NOMO-1 (cell line): ENCODE data around the gene SUPT7L.

Source experiments
- DNase-seq, 2 experiments: peaks; one replicate each; lab custom pipeline; 2025; ENCODE audit not compliant: unreplicated experiment in 2 of 2; lab: John Stamatoyannopoulos, UW

The SUPT7L gene, protein sequence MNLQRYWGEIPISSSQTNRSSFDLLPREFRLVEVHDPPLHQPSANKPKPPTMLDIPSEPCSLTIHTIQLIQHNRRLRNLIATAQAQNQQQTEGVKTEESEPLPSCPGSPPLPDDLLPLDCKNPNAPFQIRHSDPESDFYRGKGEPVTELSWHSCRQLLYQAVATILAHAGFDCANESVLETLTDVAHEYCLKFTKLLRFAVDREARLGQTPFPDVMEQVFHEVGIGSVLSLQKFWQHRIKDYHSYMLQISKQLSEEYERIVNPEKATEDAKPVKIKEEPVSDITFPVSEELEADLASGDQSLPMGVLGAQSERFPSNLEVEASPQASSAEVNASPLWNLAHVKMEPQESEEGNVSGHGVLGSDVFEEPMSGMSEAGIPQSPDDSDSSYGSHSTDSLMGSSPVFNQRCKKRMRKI

DNA sequence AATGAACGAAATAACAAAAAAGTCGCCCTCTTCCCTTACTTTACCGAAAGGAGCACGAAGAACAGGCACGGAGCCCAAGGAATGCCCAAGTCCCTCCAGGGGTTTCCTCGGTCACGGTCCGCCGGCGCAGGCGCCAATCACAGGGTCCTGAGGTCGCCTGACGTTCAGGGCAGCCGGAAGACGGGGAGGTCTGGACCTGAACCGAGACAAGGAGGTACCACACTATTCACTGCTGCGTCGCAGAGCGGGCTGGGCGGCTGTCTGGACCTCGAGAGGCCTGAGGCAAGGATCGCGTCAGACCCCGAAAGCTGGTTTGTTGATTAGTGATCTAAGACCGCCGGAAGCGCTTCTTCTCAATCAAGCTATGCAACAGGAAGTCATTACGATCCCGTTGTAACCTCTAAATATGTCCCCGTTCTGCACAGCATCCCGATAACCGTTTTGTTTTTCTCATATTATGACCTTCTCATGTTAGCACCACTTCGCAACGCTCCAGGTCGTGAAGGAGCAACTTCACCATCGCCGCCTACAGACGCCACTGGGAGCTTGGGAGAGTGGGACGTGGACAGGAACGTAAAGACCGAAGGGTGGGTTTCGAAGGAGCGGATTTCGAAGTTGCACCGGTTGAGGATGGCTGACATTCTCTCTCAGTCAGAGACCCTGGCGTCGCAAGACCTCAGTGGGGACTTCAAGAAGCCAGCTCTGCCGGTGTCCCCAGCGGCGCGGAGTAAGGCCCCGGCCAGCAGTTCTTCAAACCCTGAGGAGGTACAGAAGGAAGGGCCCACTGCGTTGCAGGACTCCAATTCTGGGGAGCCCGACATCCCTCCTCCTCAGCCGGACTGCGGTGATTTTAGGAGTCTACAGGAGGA lies at the start of gene SUPT7L, which contains the start of gene SLC4A1AP:
Gene SUPT7L, minus strand, starts transcription at position 330 of the 869 bp plus-strand sequence. CDS start 1,422 bp downstream, outside the sequence.
Gene SLC4A1AP, plus strand, starts transcription at position 605 of the 869 bp plus-strand sequence. Its CDS starts 26 bp downstream, at position 631.
- peak; percentile 52 to 73 for DNase-seq

DNA sequence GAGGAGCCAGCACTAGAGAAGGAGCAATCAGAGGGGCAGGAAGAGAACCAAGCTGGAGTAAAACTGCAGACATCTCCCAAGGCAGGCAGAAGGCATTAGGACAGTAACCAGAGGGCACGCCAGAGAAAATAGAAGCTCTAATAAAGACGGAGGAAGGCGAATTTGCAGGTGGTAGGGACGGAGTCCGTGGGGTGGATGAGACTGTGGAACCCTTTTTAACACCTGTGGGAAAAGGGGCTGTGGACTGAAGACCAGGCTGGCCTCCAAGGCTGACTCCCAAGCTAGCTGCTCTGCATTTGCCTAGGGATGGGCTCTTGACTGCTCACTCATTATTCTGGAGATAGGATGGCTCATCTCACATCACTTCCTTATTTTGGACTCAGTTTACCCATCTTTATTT lies 49.8 kb upstream of the SUPT7L start:
- no peak for DNase-seq

- DNase-seq, result no peak
Measured at GRCh38 chr2:27712522-27712921, 49.1 kb upstream of the SUPT7L start.

DNA sequence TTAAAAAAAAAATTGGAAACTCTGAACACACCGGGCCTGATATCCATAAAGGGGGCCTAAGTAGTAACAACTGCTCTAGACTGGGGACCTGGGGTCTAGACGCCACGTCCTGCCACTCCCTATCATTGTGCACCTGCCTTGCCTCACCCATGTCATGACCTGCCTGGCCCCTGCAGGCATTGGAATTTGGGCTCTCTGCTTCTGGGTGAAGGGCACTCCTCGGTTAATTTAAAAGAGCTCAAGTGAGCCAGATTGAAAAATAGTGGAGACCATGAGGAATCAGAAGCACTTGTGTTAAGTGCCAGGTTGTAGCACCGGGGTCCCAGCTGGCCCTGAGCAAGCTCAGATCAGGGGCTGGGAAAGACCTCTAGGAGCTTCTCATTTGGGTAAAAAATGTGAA lies 48.4 kb upstream of the SUPT7L start:
- DNase-seq, result no peak

- DNase-seq, result no peak
Measured at GRCh38 chr2:27710640-27711430, 47.4 kb upstream of the SUPT7L start.

DNA sequence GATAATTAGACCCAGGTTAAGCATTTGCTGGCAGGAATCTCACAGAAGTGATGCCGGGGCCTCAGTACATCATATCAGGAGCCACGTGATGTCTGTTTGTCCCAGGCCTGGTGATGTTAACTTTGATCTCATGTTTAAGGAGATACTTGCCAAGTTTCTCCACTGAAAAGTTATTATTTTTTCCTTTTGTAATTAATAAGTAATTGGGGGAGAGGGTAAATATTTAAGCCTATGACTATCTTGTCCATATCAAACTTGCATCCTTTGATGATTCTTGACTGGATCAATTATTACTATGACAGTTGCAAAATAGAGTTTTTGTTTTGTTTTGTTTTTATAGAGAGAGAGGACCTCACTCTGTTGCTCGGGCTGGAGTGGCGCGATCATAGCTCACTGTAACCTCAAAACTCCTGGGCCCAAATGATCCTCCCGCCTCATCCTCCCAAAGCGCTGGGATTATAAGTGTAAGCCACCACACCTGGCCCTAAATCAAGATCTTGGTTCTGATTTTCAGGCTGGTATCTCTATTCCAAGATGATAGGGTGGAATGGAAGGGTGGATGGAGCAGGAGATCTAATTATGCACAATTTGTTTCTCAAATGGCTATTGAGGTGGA lies 46.7 kb upstream of the SUPT7L start:
- no peak for DNase-seq

- DNase-seq, result no peak
Measured at GRCh38 chr2:27709326-27709725, 45.9 kb upstream of the SUPT7L start.

DNA sequence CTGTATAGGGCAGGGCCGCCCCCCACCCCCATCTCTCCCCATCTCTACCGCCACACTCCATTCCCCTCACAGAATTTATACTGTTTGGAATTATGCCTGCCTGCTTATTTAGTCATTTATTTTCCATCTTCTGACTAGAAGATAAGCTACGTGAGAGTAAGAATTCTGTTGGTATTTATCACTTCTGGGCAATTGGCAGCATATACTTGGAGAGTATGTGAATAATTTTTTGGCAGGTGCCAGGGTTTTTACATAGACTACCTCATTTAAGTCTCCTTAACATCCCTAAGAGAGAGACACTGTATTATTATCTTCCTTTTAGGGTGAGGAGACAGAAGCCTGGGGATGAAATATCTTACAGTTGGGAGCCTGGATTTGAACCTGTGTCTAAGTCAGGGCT lies 45.3 kb upstream of the SUPT7L start:
- no peak for DNase-seq

DNA sequence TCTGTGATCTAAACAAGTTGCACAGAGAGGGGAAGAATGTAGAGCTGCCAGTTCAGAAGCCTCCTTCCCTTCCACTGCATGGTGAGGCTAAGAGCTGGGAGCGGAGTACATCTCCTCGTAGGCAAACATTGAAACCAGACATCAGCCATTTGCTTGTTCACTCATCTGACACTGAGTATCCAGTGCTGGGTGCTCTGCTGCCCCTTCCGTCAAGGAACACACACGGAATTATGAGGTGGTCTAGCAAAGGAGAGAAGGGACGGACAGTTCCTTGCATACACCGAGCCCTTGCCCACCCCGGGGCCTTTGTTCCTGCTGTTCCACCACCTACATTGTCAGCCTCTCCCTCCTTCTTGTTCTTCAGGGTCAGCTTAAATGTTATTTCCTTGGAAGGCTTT lies 44.8 kb upstream of the SUPT7L start:
- no peak for DNase-seq

DNA sequence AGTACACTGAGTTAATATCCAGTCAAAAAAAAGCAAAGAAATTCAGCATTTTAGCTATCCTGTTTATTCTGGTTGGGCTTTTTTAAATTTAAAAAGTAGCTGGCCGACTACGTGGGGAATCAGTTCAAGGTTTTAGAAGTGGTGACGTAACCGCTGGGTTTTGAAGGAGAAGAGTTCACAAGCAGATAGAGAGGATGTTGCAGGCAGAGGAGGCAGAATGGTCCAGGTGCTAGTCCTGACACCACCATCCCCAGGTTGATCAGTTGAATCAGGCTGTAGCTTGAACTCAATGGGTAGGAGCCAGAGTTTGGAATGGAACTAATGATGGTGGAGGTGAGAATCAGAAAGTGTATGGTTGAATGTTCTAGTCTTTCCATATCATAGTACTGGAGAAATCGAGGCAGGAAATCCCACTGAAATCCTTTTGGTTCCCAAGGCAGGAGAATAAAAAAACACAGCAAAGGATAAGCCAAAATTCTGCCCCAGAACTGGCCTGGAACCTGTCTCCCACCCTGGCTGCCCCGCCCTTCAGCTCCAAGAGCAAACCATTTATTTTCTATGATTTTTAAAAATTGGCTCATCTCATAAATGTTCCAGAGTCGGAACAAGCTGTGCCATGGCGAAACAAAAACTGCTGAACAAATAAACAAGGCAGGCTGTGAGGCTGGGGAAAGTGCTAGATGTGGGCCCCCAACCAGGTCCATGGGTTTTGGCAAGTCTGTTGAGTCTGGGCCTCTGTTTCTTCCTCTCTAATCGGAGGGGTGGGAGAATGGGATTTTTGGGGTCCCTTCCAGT lies 44.2 kb upstream of the SUPT7L start:
- DNase-seq, result no peak

- DNase-seq, result peak in 1 of 2 experiments; percentile 19
Measured at GRCh38 chr2:27705851-27706622, 42.6 kb upstream of the SUPT7L start.

DNA sequence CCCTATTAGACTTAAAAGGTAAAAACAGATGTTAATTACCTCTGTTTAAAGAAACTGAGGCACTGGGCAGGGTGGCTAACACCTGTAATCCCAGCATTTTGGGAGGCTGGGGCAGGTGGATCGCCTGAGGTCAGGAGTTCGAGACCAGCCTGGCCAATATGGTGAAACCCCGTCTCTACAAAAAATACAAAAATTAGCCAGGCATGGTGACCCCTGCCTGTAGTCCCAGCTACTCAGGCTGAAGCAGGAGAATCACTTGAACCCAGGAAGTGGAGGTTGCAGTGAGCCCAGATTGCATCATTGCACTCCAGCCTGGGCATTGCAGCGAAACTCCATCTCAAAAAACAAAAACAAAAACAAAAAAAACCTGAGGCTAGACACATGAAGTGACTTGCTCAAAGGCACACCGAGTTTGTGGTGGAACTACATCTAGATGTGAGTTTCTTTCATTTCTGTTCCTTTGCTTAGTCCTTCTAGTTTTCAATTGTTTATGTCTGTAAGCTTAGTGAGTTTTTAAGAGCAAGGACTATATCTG lies 41.0 kb upstream of the SUPT7L start:
- DNase-seq, result no peak

- DNase-seq, result peak; percentile 73 to 85
Measured at GRCh38 chr2:27703638-27704341, 40.4 kb upstream of the SUPT7L start.

DNA sequence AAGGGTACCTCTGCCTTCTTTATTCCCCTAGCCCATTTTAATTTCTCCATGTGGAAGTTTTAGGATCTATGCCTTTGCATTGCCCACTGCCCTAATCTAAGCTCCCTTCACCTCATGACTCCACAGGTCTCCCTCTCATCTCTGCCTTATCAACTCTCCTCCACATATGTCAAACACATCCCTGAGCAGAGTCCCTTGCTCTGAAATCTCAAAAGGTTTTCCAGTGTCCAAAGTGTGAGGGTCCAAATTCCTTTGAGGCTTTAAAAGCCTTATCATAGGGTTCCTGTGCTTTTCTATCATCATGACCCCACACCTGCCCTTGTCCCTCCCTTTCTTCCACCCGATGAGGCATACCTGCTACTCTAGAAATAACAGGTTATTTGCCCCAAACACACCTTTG lies 38.9 kb upstream of the SUPT7L start:
- no peak for DNase-seq

DNA sequence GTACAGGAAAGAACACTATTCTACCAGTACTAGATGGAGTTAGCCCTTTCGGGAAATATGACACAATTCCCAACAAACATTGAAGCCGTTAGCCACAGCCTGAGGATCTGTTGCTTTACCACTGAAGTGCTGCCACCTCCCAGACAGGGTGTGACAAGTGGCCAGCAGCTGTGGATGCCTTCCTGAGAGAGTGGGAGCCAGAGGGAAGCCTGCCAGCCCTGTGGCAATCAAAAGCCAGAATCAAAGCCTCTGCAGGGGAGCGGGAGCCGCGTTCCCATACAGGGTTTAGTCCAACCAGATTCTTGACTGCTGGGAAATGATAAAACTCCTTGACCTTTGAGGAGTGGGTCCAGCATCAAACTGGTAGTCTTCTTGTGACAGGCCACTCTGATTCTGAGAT lies 38.3 kb upstream of the SUPT7L start:
- no peak for DNase-seq

- DNase-seq, result no peak
Measured at GRCh38 chr2:27697660-27698059, 34.2 kb upstream of the SUPT7L start.

DNA sequence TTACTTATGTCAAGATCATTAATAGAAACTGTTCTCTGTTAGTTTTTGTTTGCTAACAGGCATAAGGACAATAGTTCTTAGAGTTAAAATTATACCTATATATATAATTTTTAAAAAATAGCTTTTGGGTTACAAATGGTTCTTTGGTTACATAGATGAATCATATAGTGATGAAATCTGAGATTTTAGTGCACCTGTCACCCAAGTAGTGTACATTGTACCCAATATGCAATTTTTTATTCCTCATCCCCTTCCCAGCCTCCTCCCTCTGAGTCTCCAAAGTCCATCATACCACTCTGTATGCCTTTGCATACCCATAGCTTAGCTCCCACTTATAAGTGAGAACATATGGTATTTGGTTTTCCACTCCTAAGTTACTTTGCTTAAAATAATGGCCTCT lies 26.6 kb upstream of the SUPT7L start:
- DNase-seq, result no peak

DNA sequence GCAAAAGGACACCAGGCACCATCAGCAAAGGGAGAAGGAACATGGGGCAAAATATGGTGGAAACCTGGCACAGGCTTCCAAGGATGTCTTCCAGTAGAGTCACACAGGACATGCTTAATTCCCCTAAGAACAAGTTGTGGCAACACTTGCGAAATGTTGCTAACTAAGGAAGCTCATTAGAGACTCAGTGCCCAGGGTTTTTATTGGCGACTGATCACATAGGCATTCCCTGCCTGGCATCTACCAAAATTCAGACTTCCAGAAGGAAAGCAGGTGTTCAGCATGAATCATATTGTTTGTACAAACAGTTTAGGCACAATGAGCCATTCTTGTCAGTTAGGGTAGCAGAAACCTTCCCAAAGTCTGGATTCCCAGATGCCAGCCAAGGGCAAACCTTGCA lies 26.0 kb upstream of the SUPT7L start:
- no peak for DNase-seq
